ENCODE data around the gene SLC6A11. TPM values are rescaled to one million over a fixed set of nuclear protein-coding genes. Genes with fewer than 3 reads are reported as not detected.

The SLC6A11 gene
- total RNA-seq, 2 experiments from 2014 or later: not detected

DNA sequence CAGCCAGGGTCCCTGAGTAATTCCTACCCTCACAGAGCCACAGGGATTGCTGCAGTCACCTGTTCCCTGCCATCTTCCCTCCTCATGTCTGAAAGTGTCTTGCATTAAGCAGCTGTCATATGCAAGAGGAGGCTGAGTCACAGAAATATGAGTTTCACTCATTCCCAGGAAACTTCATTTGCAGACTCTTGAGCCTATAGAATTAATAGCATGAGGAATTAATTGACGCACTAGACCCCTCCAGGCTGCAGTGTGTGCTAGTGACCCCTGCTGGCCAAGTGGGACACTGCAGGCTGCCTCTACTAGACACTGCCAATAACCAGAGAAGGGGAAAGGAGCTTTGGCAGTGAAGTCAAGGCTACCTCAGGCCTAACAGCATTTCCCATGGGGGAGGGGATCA, 125.9 kb downstream of the SLC6A11 start:
- no peak overlapping the region for H3K27ac Mint-ChIP-seq
- DNase-seq (peak; percentile 43), ATAC-seq (no peak)
- H3K4me1 Mint-ChIP-seq (ENCODE audit: low read depth): no peaks in the 10 kb centered on the region
- ChIA-PET POLR2A (no interaction called here), CTCF (interaction anchor here (0.6 to 2.2 kb wide), 4 partner anchors 11 to 184 kb away, joined by 3 to 14 read pairs (median 4); no protein-coding TSS in a partner anchor)
- no peaks in the 10 kb centered on the region for H3K27me3 Mint-ChIP-seq (ENCODE audit: low read depth)
- H3K9me3 Mint-ChIP-seq (ENCODE audit: insufficient read depth): no peaks in the 10 kb centered on the region
- H3K36me3 Mint-ChIP-seq (ENCODE audit: low read depth): no peaks in the 10 kb centered on the region
- H3K4me3 Mint-ChIP-seq: no peak overlapping the region

DNA sequence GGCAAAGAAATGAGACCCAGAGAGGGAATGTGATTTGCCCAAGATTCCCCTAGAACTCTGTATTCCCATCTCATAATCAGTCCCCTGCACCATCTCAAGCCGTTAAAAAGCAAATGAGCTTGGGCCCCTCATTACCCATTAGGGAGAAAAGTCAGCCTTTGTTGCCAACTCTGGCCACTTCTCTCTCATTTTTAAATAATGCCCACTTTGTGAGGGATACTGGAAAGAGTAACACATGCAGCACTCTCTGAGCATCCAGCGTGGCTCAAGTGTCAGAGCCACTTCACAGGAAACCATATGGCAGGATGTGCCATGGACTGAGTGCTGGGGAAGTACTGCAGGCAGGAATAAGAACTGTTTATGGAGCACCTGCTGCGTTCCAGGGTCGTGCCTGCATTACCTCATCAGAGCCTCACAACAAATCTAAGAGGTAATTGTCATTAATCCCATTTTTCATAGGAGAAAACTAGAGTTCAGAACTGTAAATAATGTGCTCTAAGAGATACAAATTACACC, 126.7 kb downstream of the SLC6A11 start:
- H3K27ac Mint-ChIP-seq: no peak overlapping the region
- no peaks in the 10 kb centered on the region for H3K4me1 Mint-ChIP-seq (ENCODE audit: low read depth)
- ATAC-seq (no peak), DNase-seq (no peak)
- no peaks in the 10 kb centered on the region for H3K9me3 Mint-ChIP-seq (ENCODE audit: insufficient read depth)
- no peaks in the 10 kb centered on the region for H3K36me3 Mint-ChIP-seq (ENCODE audit: low read depth)
- ChIA-PET POLR2A (no interaction called here), CTCF (interaction anchor here (0.6 to 2.2 kb wide), 4 partner anchors 10 to 185 kb away, joined by 3 to 14 read pairs (median 4); no protein-coding TSS in a partner anchor)
- no peak overlapping the region for H3K4me3 Mint-ChIP-seq
- no peaks in the 10 kb centered on the region for H3K27me3 Mint-ChIP-seq (ENCODE audit: low read depth)

DNA sequence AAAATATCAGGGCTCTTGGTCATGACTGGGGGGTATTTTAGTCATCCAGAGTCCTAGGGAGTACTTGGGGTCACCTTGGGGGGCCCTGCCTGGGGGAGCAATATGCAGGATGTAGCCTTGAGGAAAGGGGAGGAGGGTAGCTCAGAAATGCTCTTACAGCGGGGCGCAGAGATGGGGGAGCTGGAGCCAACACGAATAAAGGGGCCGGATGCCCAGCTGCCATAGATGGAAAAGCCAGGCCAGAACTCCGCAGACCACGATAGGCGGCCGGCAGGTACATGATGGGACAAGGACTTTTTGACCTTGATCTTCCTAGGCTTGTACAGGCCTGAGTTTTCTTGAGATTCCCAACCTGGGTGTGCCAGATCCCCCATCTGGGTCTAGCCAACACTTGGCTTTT, 128.8 kb downstream of the SLC6A11 start:
- Mint-ChIP-seq H3K36me3 (ENCODE audit: low read depth) (no peaks in the 10 kb centered on the region), H3K4me1 (ENCODE audit: low read depth) (no peaks in the 10 kb centered on the region), H3K27me3 (ENCODE audit: low read depth) (no peaks in the 10 kb centered on the region), H3K9me3 (ENCODE audit: insufficient read depth) (no peaks in the 10 kb centered on the region), H3K27ac (no peak overlapping the region), H3K4me3 (no peak overlapping the region)
- ATAC-seq (no peak), DNase-seq (no peak)
- ChIA-PET CTCF (interaction anchor here (0.6 to 1.6 kb wide), 6 partner anchors 10 to 390 kb away, joined by 3 to 4 read pairs (median 4); no protein-coding TSS in a partner anchor), POLR2A (interaction anchor here (0.6 kb wide), 1 partner anchor 103 kb away, joined by 4 read pairs; no protein-coding TSS in a partner anchor)

DNA sequence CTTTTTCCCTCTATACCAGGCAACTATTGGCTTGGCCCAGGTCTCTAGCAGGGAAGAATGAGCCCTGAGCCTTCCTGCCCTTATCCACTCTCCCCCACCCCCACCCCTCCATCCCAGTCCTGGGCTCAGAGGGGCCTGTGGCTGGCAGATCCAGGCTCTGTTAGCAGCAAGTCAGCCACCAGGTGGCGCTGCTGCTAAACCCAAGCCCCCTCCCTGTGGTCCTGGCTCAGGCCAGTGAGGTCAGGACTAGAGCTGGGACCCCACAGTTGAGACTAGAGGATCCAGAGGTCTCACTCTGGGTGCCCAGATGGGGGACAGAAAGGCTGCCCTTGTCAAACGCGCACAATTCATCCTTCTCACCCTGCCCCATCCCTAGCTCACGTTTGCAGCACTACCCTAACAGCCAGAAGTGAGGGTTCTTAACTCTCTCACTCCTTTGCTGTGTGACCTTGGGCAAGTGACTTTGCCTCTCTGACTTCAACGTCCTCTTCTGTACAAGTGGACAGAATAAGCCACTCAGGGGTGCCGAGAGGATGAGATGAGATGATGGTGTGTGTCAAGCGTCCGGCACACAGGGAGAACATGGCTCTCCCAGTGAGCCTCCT, 129.8 kb downstream of the SLC6A11 start:
- Mint-ChIP-seq H3K27ac (no peak overlapping the region), H3K27me3 (ENCODE audit: low read depth) (no peaks in the 10 kb centered on the region), H3K4me3 (no peak overlapping the region), H3K4me1 (ENCODE audit: low read depth) (no peaks in the 10 kb centered on the region), H3K9me3 (ENCODE audit: insufficient read depth) (no peaks in the 10 kb centered on the region), H3K36me3 (ENCODE audit: low read depth) (no peaks in the 10 kb centered on the region)
- POLR2A ChIA-PET: no interaction called here
- ATAC-seq (peak; percentile 85), DNase-seq (peak; percentile 65)
- CTCF ChIA-PET: interaction anchor here (1.0 to 1.6 kb wide), 8 partner anchors 19 to 389 kb away, joined by 3 to 5 read pairs (median 4); no protein-coding TSS in a partner anchor

DNA sequence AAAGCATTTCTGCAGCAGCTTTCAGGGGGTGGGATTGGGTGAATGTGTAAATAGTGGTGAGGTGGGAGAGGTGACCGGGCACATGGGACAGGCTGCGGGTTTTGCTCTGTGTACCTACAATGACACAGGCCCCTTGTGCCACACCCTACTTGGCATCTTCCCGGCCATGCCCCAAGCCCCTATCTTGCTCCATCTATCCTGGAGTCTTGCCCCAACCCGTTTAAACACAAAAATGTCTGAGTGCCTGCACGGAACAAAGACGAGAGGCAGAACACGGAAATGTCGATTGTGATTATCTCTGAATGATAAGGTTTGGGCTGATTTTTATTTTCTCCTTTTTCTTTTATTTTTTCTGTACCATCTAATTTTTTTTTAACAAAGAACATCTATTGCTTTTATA, 130.5 kb downstream of the SLC6A11 start:
- ATAC-seq (no peak), DNase-seq (no peak)
- CTCF ChIA-PET: interaction anchor here (1.0 to 1.5 kb wide), 4 partner anchors 19 to 159 kb away, joined by 3 to 5 read pairs (median 3); no protein-coding TSS in a partner anchor
- Mint-ChIP-seq H3K36me3 (ENCODE audit: low read depth) (no peaks in the 10 kb centered on the region), H3K4me1 (ENCODE audit: low read depth) (no peaks in the 10 kb centered on the region), H3K9me3 (ENCODE audit: insufficient read depth) (no peaks in the 10 kb centered on the region), H3K4me3 (no peak overlapping the region), H3K27ac (no peak overlapping the region), H3K27me3 (ENCODE audit: low read depth) (no peaks in the 10 kb centered on the region)
- POLR2A ChIA-PET: no interaction called here

DNA sequence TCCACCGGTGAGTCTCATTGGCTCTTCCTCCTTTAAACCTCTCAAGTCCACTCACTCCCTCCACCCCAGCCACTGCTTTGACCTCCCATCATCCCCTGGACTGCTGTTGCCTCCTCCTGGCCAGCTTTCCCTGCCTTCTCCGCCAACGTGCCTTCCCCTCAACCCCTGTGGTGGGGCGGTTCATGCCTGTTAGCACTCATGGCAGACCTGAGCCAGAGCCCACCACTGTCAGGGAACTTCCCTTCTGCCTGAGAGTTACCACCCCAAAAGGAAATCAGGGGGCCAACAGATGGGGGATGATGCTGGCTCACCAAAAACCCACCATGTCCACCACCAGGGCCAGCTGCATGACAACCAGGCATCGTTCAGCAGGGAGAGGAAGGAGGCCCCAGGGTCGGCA, 132.3 kb downstream of the SLC6A11 start:
- Mint-ChIP-seq H3K9me3 (ENCODE audit: insufficient read depth) (no peaks in the 10 kb centered on the region), H3K27me3 (ENCODE audit: low read depth) (no peaks in the 10 kb centered on the region), H3K4me1 (ENCODE audit: low read depth) (no peaks in the 10 kb centered on the region), H3K36me3 (ENCODE audit: low read depth) (no peaks in the 10 kb centered on the region), H3K27ac (no peak overlapping the region), H3K4me3 (no peak overlapping the region)
- ATAC-seq: no peak
- POLR2A ChIA-PET: no interaction called here
- no peak for DNase-seq
- CTCF ChIA-PET: interaction anchor here (0.9 kb wide), 1 partner anchor 112 kb away, joined by 4 read pairs; no protein-coding TSS in a partner anchor

DNA sequence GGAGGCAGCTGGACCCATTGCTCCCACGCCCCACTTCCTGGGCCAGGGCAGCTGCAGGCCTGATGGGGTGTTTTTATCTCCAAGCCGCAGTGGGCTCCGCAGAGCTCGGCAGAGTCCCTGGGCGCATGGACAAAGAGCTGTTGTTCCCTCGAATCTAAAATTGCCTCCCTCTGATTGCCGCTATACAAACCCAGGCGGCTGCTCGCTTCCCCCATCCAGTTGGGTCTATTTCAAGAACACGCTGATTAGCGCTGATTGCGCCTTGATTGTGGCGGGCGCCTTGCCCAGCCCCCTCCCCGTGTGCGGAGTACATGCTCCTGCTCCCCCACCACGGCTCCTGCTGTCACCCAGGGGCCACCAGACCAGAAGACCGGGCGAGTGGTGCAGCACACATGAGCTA, 133.2 kb downstream of the SLC6A11 start:
- Mint-ChIP-seq H3K36me3 (ENCODE audit: low read depth) (no peaks in the 10 kb centered on the region), H3K4me3 (no peak overlapping the region), H3K27me3 (ENCODE audit: low read depth) (no peaks in the 10 kb centered on the region), H3K27ac (no peak overlapping the region), H3K4me1 (ENCODE audit: low read depth) (no peaks in the 10 kb centered on the region), H3K9me3 (ENCODE audit: insufficient read depth) (no peaks in the 10 kb centered on the region)
- DNase-seq (no peak), ATAC-seq (no peak)
- CTCF ChIA-PET: no interaction called here
- POLR2A ChIA-PET: no interaction called here

DNA sequence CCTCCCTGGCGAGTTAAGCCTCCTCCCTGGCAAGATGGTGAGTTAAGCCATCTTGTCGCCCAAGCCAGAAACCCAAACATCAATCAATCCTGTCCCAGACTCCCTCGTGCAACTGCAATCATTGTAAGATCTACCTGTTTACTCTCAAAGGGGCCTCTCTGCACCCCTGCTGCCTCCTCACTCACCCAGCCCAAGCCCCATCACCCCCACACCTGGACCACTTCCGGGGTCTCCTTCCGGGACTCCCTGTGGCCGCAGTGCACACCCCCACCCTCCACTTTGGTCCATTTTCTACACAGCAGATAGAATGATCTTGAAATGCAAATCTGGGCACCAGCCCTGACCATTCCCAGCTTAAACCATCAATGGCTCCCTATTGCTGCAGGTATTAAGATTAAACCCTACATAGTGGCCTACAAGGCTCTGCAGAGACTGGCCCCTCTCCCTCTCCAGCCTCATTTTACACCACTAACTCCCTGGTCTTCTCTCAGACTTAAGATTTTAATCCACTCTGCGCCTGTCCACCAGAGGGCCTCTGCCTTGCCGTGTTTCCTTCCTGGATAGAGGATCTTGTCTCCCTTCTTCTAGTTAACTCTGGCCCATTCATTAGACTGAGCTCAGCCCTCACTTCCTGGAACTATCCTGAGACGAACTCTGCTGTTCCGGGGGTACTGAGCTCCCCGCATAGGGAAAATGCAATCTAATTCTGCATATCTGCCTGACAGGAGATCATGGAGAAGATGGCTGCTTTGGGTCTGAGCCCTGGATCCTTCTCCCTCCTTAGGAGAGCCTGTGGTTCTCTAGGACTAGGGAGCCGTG, 134.7 kb downstream of the SLC6A11 start:
- H3K9me3 Mint-ChIP-seq (ENCODE audit: insufficient read depth): no peaks in the 10 kb centered on the region
- ATAC-seq (no peak), DNase-seq (peak; percentile 22)
- CTCF ChIA-PET: interaction anchor here (0.9 to 1.0 kb wide), 2 partner anchors 9 to 10 kb away, joined by 3 read pairs; no protein-coding TSS in a partner anchor
- no peak overlapping the region for H3K27ac Mint-ChIP-seq
- H3K4me3 Mint-ChIP-seq: no peak overlapping the region
- POLR2A ChIA-PET: no interaction called here
- H3K36me3 Mint-ChIP-seq (ENCODE audit: low read depth): no peaks in the 10 kb centered on the region
- no peaks in the 10 kb centered on the region for H3K4me1 Mint-ChIP-seq (ENCODE audit: low read depth)
- no peaks in the 10 kb centered on the region for H3K27me3 Mint-ChIP-seq (ENCODE audit: low read depth)

DNA sequence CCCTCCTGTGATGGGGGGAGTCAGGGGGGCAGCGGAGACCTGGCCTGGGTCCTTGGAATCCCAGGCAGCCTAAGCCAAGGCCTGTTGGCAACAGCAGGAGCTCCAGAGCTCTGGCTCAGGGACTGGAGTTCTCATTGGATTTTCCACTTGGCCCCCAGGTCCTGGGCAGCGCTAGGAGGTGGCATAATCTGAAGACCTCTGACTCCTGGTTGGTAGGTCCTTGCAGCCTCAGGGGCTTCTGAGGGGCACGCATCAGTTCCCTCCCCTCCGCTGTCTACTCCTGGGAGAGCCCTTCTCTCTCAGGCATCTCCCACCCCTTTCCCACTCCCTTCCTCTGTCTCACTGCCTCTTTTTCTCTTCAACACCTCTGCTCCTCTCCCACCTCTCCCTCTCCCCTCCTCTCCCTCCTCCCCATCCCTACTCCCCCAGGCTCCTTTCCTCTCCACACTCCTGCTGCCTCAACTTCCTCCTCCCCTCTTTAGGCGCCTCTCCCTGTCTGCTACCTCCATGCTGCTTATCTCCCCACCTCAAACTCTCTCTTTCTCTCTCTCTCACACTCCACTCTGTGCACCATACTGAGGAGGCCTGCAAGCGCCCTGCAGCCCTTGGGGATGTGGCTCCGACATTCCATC, 135.4 kb downstream of the SLC6A11 start:
- H3K36me3 Mint-ChIP-seq (ENCODE audit: low read depth): no peaks in the 10 kb centered on the region
- no peak overlapping the region for H3K4me3 Mint-ChIP-seq
- no peaks in the 10 kb centered on the region for H3K4me1 Mint-ChIP-seq (ENCODE audit: low read depth)
- no peaks in the 10 kb centered on the region for H3K9me3 Mint-ChIP-seq (ENCODE audit: insufficient read depth)
- H3K27me3 Mint-ChIP-seq (ENCODE audit: low read depth): no peaks in the 10 kb centered on the region
- ChIA-PET POLR2A (no interaction called here), CTCF (interaction anchor here (1.0 kb wide), 1 partner anchor 8 kb away, joined by 3 read pairs; no protein-coding TSS in a partner anchor)
- DNase-seq (no peak), ATAC-seq (no peak)
- H3K27ac Mint-ChIP-seq: no peak overlapping the region

DNA sequence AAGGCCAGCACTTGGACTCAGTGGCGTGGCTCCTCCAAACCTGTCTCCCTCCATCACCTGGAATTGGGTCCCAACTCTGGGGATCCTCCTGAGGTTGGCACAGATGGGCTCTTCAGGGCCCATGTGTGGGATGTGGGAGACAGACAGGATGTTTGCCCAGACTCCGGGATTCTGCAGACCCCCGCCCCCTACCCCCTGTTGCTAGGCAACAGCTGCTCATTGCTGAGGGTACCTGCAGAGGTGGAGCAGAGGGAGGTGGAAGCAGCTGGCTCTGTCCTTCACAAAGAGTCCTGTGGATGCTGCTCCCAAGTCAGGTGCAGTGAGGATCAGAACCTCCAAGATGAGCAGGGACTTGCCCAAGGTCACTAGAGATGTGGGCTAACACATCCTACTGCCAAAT, 136.5 kb downstream of the SLC6A11 start:
- Mint-ChIP-seq H3K4me3 (no peak overlapping the region), H3K36me3 (ENCODE audit: low read depth) (no peaks in the 10 kb centered on the region), H3K27ac (no peak overlapping the region), H3K27me3 (ENCODE audit: low read depth) (no peaks in the 10 kb centered on the region), H3K9me3 (ENCODE audit: insufficient read depth) (no peaks in the 10 kb centered on the region), H3K4me1 (ENCODE audit: low read depth) (no peaks in the 10 kb centered on the region)
- ChIA-PET CTCF (interaction anchor here (1.3 kb wide), 1 partner anchor 10 kb away, joined by 3 read pairs; no protein-coding TSS in a partner anchor), POLR2A (no interaction called here)
- DNase-seq (no peak), ATAC-seq (no peak)

DNA sequence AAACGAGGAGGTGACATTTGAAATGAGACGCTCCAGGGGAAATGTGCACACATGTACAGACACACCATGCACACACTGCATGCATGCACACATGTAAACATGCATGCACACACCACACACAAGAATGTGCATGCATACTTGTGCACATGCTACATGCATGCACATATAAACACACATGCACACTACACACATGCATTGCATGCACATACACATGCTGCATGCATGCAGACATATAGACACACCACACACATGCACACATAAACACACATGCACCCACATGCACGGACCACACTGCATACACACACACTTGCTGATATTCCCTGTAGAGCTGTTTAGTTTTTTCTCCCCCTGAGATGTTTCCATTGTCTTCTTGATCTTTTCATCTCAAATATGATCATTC, 138.7 kb downstream of the SLC6A11 start:
- H3K4me3 Mint-ChIP-seq: no peak overlapping the region
- POLR2A ChIA-PET: no interaction called here
- no peaks in the 10 kb centered on the region for H3K27me3 Mint-ChIP-seq (ENCODE audit: low read depth)
- H3K4me1 Mint-ChIP-seq (ENCODE audit: low read depth): no peaks in the 10 kb centered on the region
- no peak overlapping the region for H3K27ac Mint-ChIP-seq
- CTCF ChIA-PET: interaction anchor here (0.6 to 1.8 kb wide), 2 partner anchors 10 to 105 kb away, joined by 3 to 4 read pairs; no protein-coding TSS in a partner anchor
- no peak for DNase-seq
- no peaks in the 10 kb centered on the region for H3K9me3 Mint-ChIP-seq (ENCODE audit: insufficient read depth)
- ATAC-seq: no peak
- H3K36me3 Mint-ChIP-seq (ENCODE audit: low read depth): no peaks in the 10 kb centered on the region

Data from activated CD8-positive, alpha-beta T cell treated with anti-CD3 and anti-CD28 coated beads, Interleukin-2, amount 10 ng/mL, durations not matched to agents 7 days and 5 days (primary cell).